HepG2 (cell line): ENCODE results near the gene LRSAM1. TPM values are rescaled to one million over a fixed set of nuclear protein-coding genes. Genes with fewer than 3 reads are reported as not detected.

Experiments used
- ARNT ChIP-seq: fragments of 450-650 bp; IDR thresholded peaks from 2 replicates; pipeline ENCODE4 v1.6.1; 2017
- BORCS8-MEF2B ChIP-seq: sonication (generic); formaldehyde crosslinking; IDR thresholded peaks from 2 replicates; pipeline ENCODE4 v1.8.0; 2022; ENCODE audit warnings: mild to moderate bottlenecking, missing genetic modification reagents
- CHCHD3 ChIP-seq: sonication (generic); formaldehyde crosslinking; IDR thresholded peaks from 2 replicates; pipeline ENCODE4 v1.8.0; 2022; ENCODE audit warnings: mild to moderate bottlenecking, missing genetic modification reagents, moderate library complexity
- MIXL1 ChIP-seq: IDR thresholded peaks from 2 replicates; pipeline ENCODE4 v1.6.1; 2016
- NONO ChIP-seq, 2 experiments: fragments of 450-650 bp in 1 of 2; sonication (generic) in 1 of 2; formaldehyde crosslinking in 1 of 2; IDR thresholded peaks in 1 of 2; conservative IDR thresholded peaks in 1 of 2; 2 replicates each; pipeline versions ENCODE4 v1.6.1 to v1.8.0; 2017 to 2022; ENCODE audit warnings: mild to moderate bottlenecking in 1 of 2, missing genetic modification reagents in 1 of 2, moderate library complexity in 1 of 2
- TBL1XR1 ChIP-seq: fragments of 150-350 bp; IDR thresholded peaks from 2 replicates; pipeline ENCODE4 v1.6.1; 2014; ENCODE audit warnings: borderline replicate concordance, low read length; ENCODE audit not compliant: partially characterized antibody
- THAP9 ChIP-seq: sonication (generic); formaldehyde crosslinking; IDR thresholded peaks from 2 replicates; pipeline ENCODE4; 2020; ENCODE audit warnings: missing genetic modification reagents, mild to moderate bottlenecking, borderline replicate concordance
- ZFP1 ChIP-seq: IDR thresholded peaks from 2 replicates; pipeline ENCODE4 v1.6.1; 2016
- ZNF3 ChIP-seq: IDR thresholded peaks from 2 replicates; pipeline ENCODE4 v1.7.0; 2017; ENCODE audit warnings: inconsistent platforms
- ZNF580 ChIP-seq: IDR thresholded peaks from 2 replicates; pipeline ENCODE4 v1.6.1; 2016; ENCODE audit warnings: low read depth, borderline replicate concordance
- ZNF782 ChIP-seq: sonication (generic); formaldehyde crosslinking; IDR thresholded peaks from 2 replicates; pipeline ENCODE4 v1.4.0; 2020; ENCODE audit warnings: missing genetic modification reagents, mild to moderate bottlenecking, borderline replicate concordance
- polyA plus RNA-seq, 8 experiments: library from polyadenylated mRNA; depleted of rRNA in 3 of 8; stranded (reverse) in 7 of 8; unstranded in 1 of 8; fragments of >200 nt; fragmentation: Illumina TruSeq in 4 of 8; extraction: Trizol in 4 of 8; gene quantifications; 2 replicates each; pipeline versions ENCODE4 v1.2.1 to v1.2.3, GENCODE V29; 2011 to 2016; ENCODE audit warnings: low read depth in 4 of 8, missing spikeins in 1 of 8, mixed read lengths in 1 of 8; ENCODE audit not compliant: insufficient read depth in 1 of 8
- total RNA-seq, 5 experiments: library from RNA; depleted of rRNA; stranded (reverse); fragments of >200 nt; fragmentation: Illumina TruSeq; extraction: Trizol; gene quantifications; 2 replicates each; pipeline ENCODE4 v1.2.3, GENCODE V29; 2016; ENCODE audit warnings: low read depth in 1 of 5
- TF ChIP-seq, protein P1 (sequence below): sonication (generic); formaldehyde crosslinking; IDR thresholded peaks from 2 replicates; pipeline ENCODE4 v1.5.0; 2020; ENCODE audit warnings: mild to moderate bottlenecking, missing genetic modification reagents
- TF ChIP-seq, protein P2 (sequence below): sonication (generic); formaldehyde crosslinking; IDR thresholded peaks from 2 replicates; pipeline ENCODE4 v1.5.0; 2020; ENCODE audit warnings: missing genetic modification reagents, mild to moderate bottlenecking, borderline replicate concordance

The LRSAM1 gene
- total and polyA plus RNA-seq, 2 of the 13 experiments (the other 11 are each of a cell fraction or from before 2014, with no cell fraction given) = 8.7 to 10.2 TPM

- TF ChIP-seq THAP9 (CRISPR knock-in tag) = peak; percentile 2; the same call in 1 of the 2 replicates
- 0 out of 2 replicates have a peak, but pooled peaks have one; percentile 2 for TF ChIP-seq ZNF782
- TF ChIP-seq ZNF3 = no peak
- no peak for TF ChIP-seq TBL1XR1
- TF ChIP-seq ZNF580 (CRISPR knock-in tag) = peak; percentile 14; the same call in 1 of the 2 replicates
- TF ChIP-seq ARNT = no peak
- 0 out of 2 replicates have a peak, but pooled peaks have one; percentile 12 for TF ChIP-seq CHCHD3 (CRISPR knock-in tag)
- no peak for TF ChIP-seq ZFP1 (CRISPR knock-in tag)
- TF ChIP-seq NONO (IDR thresholded peaks at IDR 0.05) = no peak
- 0 out of 2 replicates have a peak, but pooled peaks have one; percentile 21 for TF ChIP-seq NONO (CRISPR knock-in tag; conservative IDR thresholded peaks at IDR 0.05)
- TF ChIP-seq, protein P1, sequence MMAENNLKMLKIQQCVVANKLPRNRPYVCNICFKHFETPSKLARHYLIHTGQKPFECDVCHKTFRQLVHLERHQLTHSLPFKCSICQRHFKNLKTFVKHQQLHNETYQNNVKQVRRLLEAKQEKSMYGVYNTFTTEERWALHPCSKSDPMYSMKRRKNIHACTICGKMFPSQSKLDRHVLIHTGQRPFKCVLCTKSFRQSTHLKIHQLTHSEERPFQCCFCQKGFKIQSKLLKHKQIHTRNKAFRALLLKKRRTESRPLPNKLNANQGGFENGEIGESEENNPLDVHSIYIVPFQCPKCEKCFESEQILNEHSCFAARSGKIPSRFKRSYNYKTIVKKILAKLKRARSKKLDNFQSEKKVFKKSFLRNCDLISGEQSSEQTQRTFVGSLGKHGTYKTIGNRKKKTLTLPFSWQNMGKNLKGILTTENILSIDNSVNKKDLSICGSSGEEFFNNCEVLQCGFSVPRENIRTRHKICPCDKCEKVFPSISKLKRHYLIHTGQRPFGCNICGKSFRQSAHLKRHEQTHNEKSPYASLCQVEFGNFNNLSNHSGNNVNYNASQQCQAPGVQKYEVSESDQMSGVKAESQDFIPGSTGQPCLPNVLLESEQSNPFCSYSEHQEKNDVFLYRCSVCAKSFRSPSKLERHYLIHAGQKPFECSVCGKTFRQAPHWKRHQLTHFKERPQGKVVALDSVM (CRISPR knock-in tag) = 0 out of 2 replicates have a peak, but pooled peaks have one; percentile 23
- no peak for TF ChIP-seq BORCS8-MEF2B (CRISPR knock-in tag)
- TF ChIP-seq, protein P2, sequence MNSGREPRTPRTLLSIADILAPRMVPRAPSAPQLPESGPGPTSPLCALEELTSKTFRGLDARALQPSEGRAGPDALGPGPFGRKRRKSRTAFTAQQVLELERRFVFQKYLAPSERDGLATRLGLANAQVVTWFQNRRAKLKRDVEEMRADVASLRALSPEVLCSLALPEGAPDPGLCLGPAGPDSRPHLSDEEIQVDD (CRISPR knock-in tag) = 0 out of 2 replicates have a peak, but pooled peaks have one; percentile 6
- peak; percentile 6; the same call in 1 of the 2 replicates for TF ChIP-seq MIXL1
Observed at GRCh38 chr9:127424676-127424999, 26.7 kb upstream of the LRSAM1 start (continued).
